CD8-positive, alpha-beta memory T cell (primary cell): Measurements from ENCODE around the gene GJD3. TPM values are rescaled to one million over a fixed set of nuclear protein-coding genes. Genes with fewer than 3 reads are reported as not detected.

Source experiments
- CTCF ChIA-PET: fragments of 350-600 bp; sonication (Branson Sonifier 250); formaldehyde crosslinking; loops from one replicate; lab custom pipeline; 2021; ENCODE audit warnings: antibody characterized with exemption; lab: Charles Lee
- POLR2A ChIA-PET: fragments of 350-600 bp; sonication (Branson Sonifier 250); formaldehyde crosslinking; loops from one replicate; lab custom pipeline; 2021; ENCODE audit warnings: antibody characterized with exemption; lab: Charles Lee
- DNase-seq, 5 donors: peaks; one replicate each; pipeline versions ENCODE4 v3.0.0 to v3.0.0-alpha.2; 2020 to 2022; ENCODE audit warnings: mixed read lengths in 1 of 5
- H3K27ac ChIP-seq: one replicate; pipeline ENCODE4 v1.7.0; 2013; ENCODE audit warnings: low read depth, mild to moderate bottlenecking, low read length, moderate library complexity
- H3K27me3 ChIP-seq: 2 replicates; pipeline ENCODE4 v1.7.0; 2013; ENCODE audit warnings: low read length, mild to moderate bottlenecking; ENCODE audit not compliant: insufficient read depth, poor library complexity, severe bottlenecking
- H3K36me3 ChIP-seq: 2 replicates; pipeline ENCODE4 v1.7.0; 2013; ENCODE audit warnings: mild to moderate bottlenecking, low read length, moderate library complexity; ENCODE audit not compliant: insufficient read depth
- H3K4me1 ChIP-seq: 2 replicates; pipeline ENCODE4 v1.7.0; 2013; ENCODE audit warnings: mild to moderate bottlenecking, low read length, moderate library complexity; ENCODE audit not compliant: insufficient read depth
- H3K4me3 ChIP-seq: 2 replicates; pipeline ENCODE4 v1.7.0; 2013; ENCODE audit warnings: mild to moderate bottlenecking, low read length
- H3K9me3 ChIP-seq: 2 replicates; pipeline ENCODE4 v1.7.0; 2013; ENCODE audit warnings: mild to moderate bottlenecking, low read length
- H3K27ac Mint-ChIP-seq, 8 donors: one replicate each; pipeline ENCODE4 v1.8.0; 2020 to 2021; ENCODE audit warnings: mixed read lengths in 8 of 8, mild to moderate bottlenecking in 6 of 8, inconsistent platforms in 3 of 8, moderate library complexity in 3 of 8
- H3K27me3 Mint-ChIP-seq, 2 donors: one replicate each; pipeline ENCODE4 v1.8.0; 2020 to 2021; ENCODE audit warnings: mixed read lengths in 2 of 2, mild to moderate bottlenecking in 1 of 2, moderate library complexity in 1 of 2
- H3K36me3 Mint-ChIP-seq, 3 donors: one replicate each; pipeline ENCODE4 v1.8.0; 2020 to 2021; ENCODE audit warnings: mixed read lengths in 3 of 3, inconsistent platforms in 1 of 3, mild to moderate bottlenecking in 1 of 3
- H3K4me1 Mint-ChIP-seq, 3 donors: one replicate each; pipeline ENCODE4 v1.8.0; 2020 to 2021; ENCODE audit warnings: mixed read lengths in 3 of 3, inconsistent platforms in 1 of 3, mild to moderate bottlenecking in 1 of 3
- H3K4me3 Mint-ChIP-seq, 7 donors: one replicate each; pipeline ENCODE4 v1.8.0; 2020 to 2021; ENCODE audit warnings: mixed read lengths in 7 of 7, mild to moderate bottlenecking in 6 of 7, moderate library complexity in 4 of 7, inconsistent platforms in 2 of 7
- H3K9me3 Mint-ChIP-seq, 5 donors: one replicate each; pipeline ENCODE4 v1.8.0; 2020 to 2022; ENCODE audit warnings: mixed read lengths in 5 of 5, mild to moderate bottlenecking in 3 of 5, moderate library complexity in 2 of 5, inconsistent platforms in 1 of 5
- polyA plus RNA-seq: library from polyadenylated mRNA; unstranded; fragments of 300-500 nt; fragmentation: Illumina TruSeq; gene quantifications from one replicate; pipeline ENCODE4 v1.2.3, GENCODE V29; 2021
- total RNA-seq, 2 experiments: library from RNA; stranded (reverse); gene quantifications; one replicate each; pipeline ENCODE4 v1.2.3, GENCODE V29; 2021

GJD3 gene
- total and polyA plus RNA-seq, 3 experiments from 2014 or later: 0.24 to 0.40 TPM; not detected in 1

DNA sequence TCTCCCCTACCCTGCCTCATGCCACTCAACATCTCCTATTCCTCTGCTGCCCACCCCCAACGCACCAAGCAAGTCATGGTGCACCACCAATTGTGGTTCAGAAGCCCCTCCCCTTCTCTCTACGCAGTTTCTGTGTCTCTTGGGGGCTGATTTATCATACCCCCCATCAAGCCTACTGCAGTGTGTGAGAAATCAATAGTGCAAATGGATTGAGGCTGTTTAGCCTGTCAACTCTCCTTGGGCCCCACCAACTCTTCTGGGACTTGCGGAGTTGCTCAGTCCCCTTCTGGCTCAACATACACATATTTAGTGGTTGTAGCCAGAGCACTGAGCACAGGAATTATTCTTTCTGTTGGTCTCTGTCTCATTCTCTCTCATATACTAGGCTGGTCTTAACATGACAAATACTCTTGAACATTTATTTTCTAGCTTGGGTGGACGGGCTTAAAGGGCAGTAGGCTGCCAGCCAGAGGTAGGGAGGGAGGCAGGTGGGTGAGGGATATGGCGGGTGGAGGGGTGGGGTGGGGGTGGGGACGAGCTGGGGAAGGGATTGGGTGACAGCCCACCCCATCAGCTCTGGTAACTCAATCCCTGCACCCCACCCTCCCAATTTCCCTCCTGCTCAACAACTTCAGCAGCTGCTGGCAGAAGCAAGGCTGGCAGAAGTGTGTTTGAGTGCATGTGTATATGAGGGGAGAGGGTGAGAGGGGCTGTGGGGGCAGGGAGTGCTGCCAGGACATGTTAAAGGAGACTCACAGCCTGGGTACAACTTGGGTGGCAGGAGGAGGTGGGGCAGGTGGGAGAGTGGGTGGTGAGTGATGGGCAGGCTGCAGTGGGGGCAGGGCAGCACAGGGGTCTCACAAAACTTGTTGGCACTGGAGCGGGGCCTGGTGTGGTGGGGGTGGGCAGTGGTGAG is 50.6 kb downstream of the GJD3 start:
- H3K4me1 ChIP-seq: peaks cover 66% of the 10 kb centered on the region
- H3K36me3 ChIP-seq: no peaks in the 10 kb centered on the region
- H3K27ac ChIP-seq: no peak overlapping the region
- POLR2A ChIA-PET: interaction anchor here (1.0 kb wide), 1 partner anchor 43 kb away, joined by 3 read pairs; no protein-coding TSS in a partner anchor
- H3K4me3 ChIP-seq: no peak overlapping the region
- CTCF ChIA-PET: interaction anchor here (1.7 to 17.8 kb wide), 4 partner anchors 8 to 43 kb away, joined by 6 to 365 read pairs (median 55); partner anchors contain the start of gene RARA
- Mint-ChIP-seq H3K4me1 (peaks cover 16 to 49% (median 48%) of the 10 kb centered on the region in 3 donors), H3K9me3 (no peaks in the 10 kb centered on the region), H3K36me3 (peaks cover 0 to 4% (median 0%) of the 10 kb centered on the region in 3 donors), H3K27me3 (no peaks in the 10 kb centered on the region), H3K27ac (peak overlapping the region in 7 of 8 donors; percentile 81 to 97 (median 90)), H3K4me3 (peak overlapping the region in 5 of 7 donors; percentile 26 to 73 (median 59))
- H3K27me3 ChIP-seq: no peaks in the 10 kb centered on the region
- H3K9me3 ChIP-seq: no peaks in the 10 kb centered on the region
- no peak for DNase-seq

Other genes starting within 250 kb of the GJD3 start
- gene MSL1, start 242.8 kb downstream of the GJD3 start, total RNA-seq: 10 to 100 TPM; 88.6 to 91.5 TPM
- 13.5 TPM for gene MSL1, start 242.8 kb downstream of the GJD3 start, polyA plus RNA-seq
- 100 to 1,000 TPM; 100 to 101 TPM for gene CASC3, start 224.2 kb downstream of the GJD3 start, total RNA-seq
- 47.4 TPM for gene CASC3, start 224.2 kb downstream of the GJD3 start, polyA plus RNA-seq
- 1 to 10 TPM; 5.7 to 6.3 TPM for gene RAPGEFL1, start 187.3 kb downstream of the GJD3 start, total RNA-seq
- 0.32 TPM for gene RAPGEFL1, start 187.3 kb downstream of the GJD3 start, polyA plus RNA-seq
- gene WIPF2, start 145.4 kb downstream of the GJD3 start, total RNA-seq: 10 to 100 TPM; 24.5 to 24.7 TPM
- gene WIPF2, start 145.4 kb downstream of the GJD3 start, polyA plus RNA-seq: 14.6 TPM
- gene CDC6, start 76.9 kb downstream of the GJD3 start, total RNA-seq: 100 to 1,000 TPM; 107 to 110 TPM
- gene CDC6, start 76.9 kb downstream of the GJD3 start, polyA plus RNA-seq: 0.49 TPM
- 10 to 100 TPM; 37.4 to 37.8 TPM for gene RARA, start 55.6 kb downstream of the GJD3 start, total RNA-seq
- gene RARA, start 55.6 kb downstream of the GJD3 start, polyA plus RNA-seq: 14.0 TPM
- 100 to 1,000 TPM; 138 to 143 TPM for gene TOP2A, start 53.2 kb upstream of the GJD3 start, total RNA-seq
- gene TOP2A, start 53.2 kb upstream of the GJD3 start, polyA plus RNA-seq: 0.86 TPM
- gene IGFBP4, start 78.7 kb upstream of the GJD3 start, total RNA-seq: 1 to 10 TPM; 3.0 to 3.2 TPM
- gene IGFBP4, start 78.7 kb upstream of the GJD3 start, polyA plus RNA-seq: 21.4 TPM
- gene TNS4, start 136.9 kb upstream of the GJD3 start, total RNA-seq: 1 to 10 TPM; 3.1 TPM
- 0.41 TPM for gene TNS4, start 136.9 kb upstream of the GJD3 start, polyA plus RNA-seq
- 100 to 1,000 TPM; 152 to 154 TPM for gene CCR7, start 200.7 kb upstream of the GJD3 start, total RNA-seq
- gene CCR7, start 200.7 kb upstream of the GJD3 start, polyA plus RNA-seq: 286 TPM